Measurements from ENCODE around the gene COL6A5. TPM values are rescaled to one million over a fixed set of nuclear protein-coding genes. Genes with fewer than 3 reads are reported as not detected.

Gene COL6A5
- total RNA-seq, 1 experiment from 2014 or later, result not detected

DNA sequence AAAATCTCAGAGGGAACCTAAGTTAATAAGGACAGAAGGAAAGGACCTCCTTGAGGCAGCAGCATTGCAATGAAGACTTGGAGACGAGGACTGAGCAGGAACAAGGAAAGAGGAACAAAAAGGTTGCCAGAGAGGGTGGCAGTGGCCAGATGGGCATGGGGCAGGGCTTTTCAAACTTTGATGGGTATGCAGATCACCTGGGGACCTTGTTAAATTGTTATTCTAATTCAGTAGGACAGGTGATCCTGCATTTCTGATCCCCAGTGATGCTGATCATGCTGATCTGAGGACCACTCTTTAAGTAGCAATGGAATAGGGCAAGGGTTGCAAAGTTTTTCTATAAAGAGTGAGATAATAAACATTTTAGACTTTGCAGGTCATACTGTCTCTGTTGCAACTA, 182.6 kb downstream of the COL6A5 start:
- ChIA-PET POLR2A (no interaction called here), CTCF (interaction anchor here (0.6 kb wide), 2 partner anchors 35 to 252 kb away, joined by 3 to 6 read pairs; no protein-coding TSS in a partner anchor)
- Mint-ChIP-seq H3K9me3 (ENCODE audit: unreplicated experiment) (no peaks in the 10 kb centered on the region), H3K27me3 (ENCODE audit: insufficient read depth, unreplicated experiment) (peaks cover 51% of the 10 kb centered on the region), H3K27ac (ENCODE audit: low read depth, unreplicated experiment) (no peak overlapping the region), H3K36me3 (ENCODE audit: insufficient read depth, unreplicated experiment) (no peaks in the 10 kb centered on the region), H3K4me3 (ENCODE audit: unreplicated experiment) (no peak overlapping the region), H3K4me1 (ENCODE audit: insufficient read depth, unreplicated experiment) (no peaks in the 10 kb centered on the region)
- TF ChIP-seq, protein P1, sequence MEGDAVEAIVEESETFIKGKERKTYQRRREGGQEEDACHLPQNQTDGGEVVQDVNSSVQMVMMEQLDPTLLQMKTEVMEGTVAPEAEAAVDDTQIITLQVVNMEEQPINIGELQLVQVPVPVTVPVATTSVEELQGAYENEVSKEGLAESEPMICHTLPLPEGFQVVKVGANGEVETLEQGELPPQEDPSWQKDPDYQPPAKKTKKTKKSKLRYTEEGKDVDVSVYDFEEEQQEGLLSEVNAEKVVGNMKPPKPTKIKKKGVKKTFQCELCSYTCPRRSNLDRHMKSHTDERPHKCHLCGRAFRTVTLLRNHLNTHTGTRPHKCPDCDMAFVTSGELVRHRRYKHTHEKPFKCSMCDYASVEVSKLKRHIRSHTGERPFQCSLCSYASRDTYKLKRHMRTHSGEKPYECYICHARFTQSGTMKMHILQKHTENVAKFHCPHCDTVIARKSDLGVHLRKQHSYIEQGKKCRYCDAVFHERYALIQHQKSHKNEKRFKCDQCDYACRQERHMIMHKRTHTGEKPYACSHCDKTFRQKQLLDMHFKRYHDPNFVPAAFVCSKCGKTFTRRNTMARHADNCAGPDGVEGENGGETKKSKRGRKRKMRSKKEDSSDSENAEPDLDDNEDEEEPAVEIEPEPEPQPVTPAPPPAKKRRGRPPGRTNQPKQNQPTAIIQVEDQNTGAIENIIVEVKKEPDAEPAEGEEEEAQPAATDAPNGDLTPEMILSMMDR (IDR thresholded peaks at IDR 0.05; ENCODE audit: unreplicated experiment), result no peak
- intact Hi-C loops (cut with micrococcal nuclease), result no loop called here
- no TSS peak for BruUV-seq (replicated peaks)
- DNase-seq (ENCODE audit: unreplicated experiment), result no peak

DNA sequence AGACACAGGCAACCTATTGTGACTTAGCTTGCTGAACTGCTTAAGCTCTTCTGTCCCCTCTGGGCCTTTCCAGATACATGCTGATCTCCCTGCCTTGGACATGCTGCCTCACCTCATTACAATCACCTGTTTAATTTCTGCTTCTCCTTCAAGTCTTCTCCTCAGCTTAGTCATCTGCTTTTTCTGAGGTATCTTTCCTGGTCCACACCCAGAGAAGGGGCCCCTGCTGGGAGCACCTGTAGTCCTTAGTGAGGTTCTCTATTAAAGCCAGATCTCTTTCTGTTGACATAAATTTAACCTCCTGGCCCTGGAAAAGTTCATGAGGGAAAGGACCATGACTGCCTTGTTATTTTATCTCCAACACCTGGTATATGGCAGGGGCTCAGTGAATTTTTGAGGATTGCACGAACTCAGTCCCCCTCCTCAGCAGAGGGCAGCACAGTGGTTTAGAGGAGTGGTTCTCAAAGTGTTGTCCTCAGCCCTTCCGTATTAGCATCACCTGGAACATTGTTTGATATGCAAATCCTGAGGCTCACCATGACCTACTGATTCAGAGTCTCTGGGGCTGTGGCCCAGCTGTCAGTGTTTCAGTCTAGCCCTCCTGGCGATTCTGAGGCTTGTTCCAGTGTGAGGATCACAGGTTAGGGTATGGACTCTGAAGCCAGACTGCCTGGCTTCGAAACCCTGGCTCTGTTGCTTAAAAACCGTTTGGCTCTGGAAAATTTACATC, 184.2 kb downstream of the COL6A5 start:
- H3K27ac Mint-ChIP-seq (ENCODE audit: low read depth, unreplicated experiment), result no peak overlapping the region
- CTCF ChIA-PET, result no interaction called here
- BruUV-seq (replicated peaks), result no TSS peak
- TF ChIP-seq, protein P1 (IDR thresholded peaks at IDR 0.05; ENCODE audit: unreplicated experiment), result no peak
- intact Hi-C loops (cut with micrococcal nuclease), result no loop called here
- POLR2A ChIA-PET, result no interaction called here
- H3K27me3 Mint-ChIP-seq (ENCODE audit: insufficient read depth, unreplicated experiment), result peaks cover 38% of the 10 kb centered on the region
- no peaks in the 10 kb centered on the region for H3K9me3 Mint-ChIP-seq (ENCODE audit: unreplicated experiment)
- no peaks in the 10 kb centered on the region for H3K4me1 Mint-ChIP-seq (ENCODE audit: insufficient read depth, unreplicated experiment)
- no peak for DNase-seq (ENCODE audit: unreplicated experiment)
- no peak overlapping the region for H3K4me3 Mint-ChIP-seq (ENCODE audit: unreplicated experiment)
- no peaks in the 10 kb centered on the region for H3K36me3 Mint-ChIP-seq (ENCODE audit: insufficient read depth, unreplicated experiment)

DNA sequence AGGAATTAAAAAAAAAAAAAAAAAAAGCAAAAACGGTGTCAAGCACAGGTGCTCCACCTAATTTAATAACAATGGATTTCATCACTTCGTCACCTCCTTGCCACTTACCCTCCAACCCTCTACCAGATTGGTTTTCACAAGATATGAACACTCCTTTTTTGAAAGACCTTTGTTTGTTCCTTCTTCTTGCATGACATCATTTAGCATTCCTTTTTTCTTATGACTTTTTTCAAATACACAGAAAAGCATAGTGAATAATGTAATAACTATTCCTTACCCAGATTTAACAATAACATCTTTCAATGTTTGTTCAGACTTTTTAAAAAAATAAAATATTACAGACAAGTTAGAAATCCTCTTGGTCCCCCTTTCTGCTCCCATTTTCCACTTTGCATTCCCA, 187.8 kb downstream of the COL6A5 start:
- peaks cover 34% of the 10 kb centered on the region for H3K27me3 Mint-ChIP-seq (ENCODE audit: insufficient read depth, unreplicated experiment)
- H3K27ac Mint-ChIP-seq (ENCODE audit: low read depth, unreplicated experiment), result no peak overlapping the region
- TF ChIP-seq, protein P1 (IDR thresholded peaks at IDR 0.05; ENCODE audit: unreplicated experiment), result no peak
- POLR2A ChIA-PET, result no interaction called here
- H3K9me3 Mint-ChIP-seq (ENCODE audit: unreplicated experiment), result no peaks in the 10 kb centered on the region
- intact Hi-C loops (cut with micrococcal nuclease), result no loop called here
- no TSS peak for BruUV-seq (replicated peaks)
- H3K36me3 Mint-ChIP-seq (ENCODE audit: insufficient read depth, unreplicated experiment), result no peaks in the 10 kb centered on the region
- no peaks in the 10 kb centered on the region for H3K4me1 Mint-ChIP-seq (ENCODE audit: insufficient read depth, unreplicated experiment)
- DNase-seq (ENCODE audit: unreplicated experiment), result no peak
- CTCF ChIA-PET, result no interaction called here
- H3K4me3 Mint-ChIP-seq (ENCODE audit: unreplicated experiment), result no peak overlapping the region

Other genes starting within 250 kb of the COL6A5 start
- not detected in 2 replicates for gene COL6A6, start 171.5 kb downstream of the COL6A5 start, total RNA-seq (2022)